ENCODE data around the gene PDE6B. TPM values are rescaled to one million over a fixed set of nuclear protein-coding genes. Genes with fewer than 3 reads are reported as not detected.

Gene PDE6B
- total and polyA plus RNA-seq, 2 of the 13 experiments (the other 11 are each of a cell fraction or from before 2014, with no cell fraction given) = 0.38 to 0.40 TPM

DNA sequence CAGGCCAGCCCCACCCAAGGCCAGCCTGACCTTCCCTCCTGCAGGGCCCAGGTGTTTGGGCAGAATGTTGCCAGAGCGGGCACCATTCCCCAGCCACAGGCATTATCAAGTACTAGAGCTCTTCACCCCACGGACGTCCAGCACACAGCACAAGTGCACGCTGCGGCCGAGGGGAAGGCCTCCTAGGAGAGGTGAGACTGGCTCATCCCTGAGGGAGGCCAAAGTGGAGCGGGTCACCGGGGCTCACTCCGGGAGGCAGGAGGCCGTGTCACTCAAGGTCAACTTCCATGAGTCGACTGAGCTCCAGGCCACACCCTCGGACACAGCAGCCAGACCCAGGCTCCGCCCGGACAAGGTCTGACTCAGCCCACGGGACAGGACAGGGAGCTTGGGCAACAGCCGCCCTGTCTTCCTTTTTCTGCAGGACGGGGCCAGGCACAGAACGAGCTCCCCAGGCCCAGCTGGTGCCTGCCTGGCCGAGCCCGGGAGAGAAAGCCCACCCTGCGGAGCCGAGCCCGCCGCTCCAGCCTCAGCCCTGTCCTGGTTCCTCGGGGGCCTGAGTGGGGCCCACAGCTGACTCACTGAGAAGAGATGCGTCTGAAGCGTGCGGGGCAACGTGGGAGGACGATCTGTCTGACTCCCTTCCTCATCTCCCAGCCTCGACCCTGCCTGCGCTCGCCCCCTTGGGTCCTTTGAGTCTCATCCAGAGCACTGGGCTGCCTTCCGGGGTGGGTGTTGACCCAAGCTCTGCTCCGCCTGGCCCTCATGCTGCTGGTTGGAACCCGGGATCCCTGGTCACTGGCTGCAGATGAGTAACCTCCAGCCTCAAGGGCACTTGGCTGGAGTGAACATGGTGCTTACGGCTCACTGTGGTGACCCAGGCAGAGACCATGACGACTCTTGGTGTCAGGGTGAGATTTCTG lies 61.9 kb downstream of the PDE6B start (continued):
- no peak for TF ChIP-seq RAD21 (CRISPR knock-in tag; IDR thresholded peaks at IDR 0.05)
- TF ChIP-seq, protein P1, sequence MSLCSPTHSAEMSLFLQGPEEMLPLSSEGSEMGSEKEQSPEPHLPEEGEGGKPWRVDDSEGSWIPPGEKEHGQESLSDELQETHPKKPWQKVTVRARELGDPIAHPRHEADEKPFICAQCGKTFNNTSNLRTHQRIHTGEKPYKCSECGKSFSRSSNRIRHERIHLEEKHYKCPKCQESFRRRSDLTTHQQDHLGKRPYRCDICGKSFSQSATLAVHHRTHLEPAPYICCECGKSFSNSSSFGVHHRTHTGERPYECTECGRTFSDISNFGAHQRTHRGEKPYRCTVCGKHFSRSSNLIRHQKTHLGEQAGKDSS (CRISPR knock-in tag; IDR thresholded peaks at IDR 0.05; ENCODE audit: borderline replicate concordance, low read depth) = peak; percentile 52; the same call in 1 of the 2 replicates
- TF ChIP-seq, protein P2, sequence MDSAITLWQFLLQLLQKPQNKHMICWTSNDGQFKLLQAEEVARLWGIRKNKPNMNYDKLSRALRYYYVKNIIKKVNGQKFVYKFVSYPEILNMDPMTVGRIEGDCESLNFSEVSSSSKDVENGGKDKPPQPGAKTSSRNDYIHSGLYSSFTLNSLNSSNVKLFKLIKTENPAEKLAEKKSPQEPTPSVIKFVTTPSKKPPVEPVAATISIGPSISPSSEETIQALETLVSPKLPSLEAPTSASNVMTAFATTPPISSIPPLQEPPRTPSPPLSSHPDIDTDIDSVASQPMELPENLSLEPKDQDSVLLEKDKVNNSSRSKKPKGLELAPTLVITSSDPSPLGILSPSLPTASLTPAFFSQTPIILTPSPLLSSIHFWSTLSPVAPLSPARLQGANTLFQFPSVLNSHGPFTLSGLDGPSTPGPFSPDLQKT (CRISPR knock-in tag; IDR thresholded peaks at IDR 0.05; ENCODE audit: borderline replicate concordance) = no peak
- TF ChIP-seq, protein P3, sequence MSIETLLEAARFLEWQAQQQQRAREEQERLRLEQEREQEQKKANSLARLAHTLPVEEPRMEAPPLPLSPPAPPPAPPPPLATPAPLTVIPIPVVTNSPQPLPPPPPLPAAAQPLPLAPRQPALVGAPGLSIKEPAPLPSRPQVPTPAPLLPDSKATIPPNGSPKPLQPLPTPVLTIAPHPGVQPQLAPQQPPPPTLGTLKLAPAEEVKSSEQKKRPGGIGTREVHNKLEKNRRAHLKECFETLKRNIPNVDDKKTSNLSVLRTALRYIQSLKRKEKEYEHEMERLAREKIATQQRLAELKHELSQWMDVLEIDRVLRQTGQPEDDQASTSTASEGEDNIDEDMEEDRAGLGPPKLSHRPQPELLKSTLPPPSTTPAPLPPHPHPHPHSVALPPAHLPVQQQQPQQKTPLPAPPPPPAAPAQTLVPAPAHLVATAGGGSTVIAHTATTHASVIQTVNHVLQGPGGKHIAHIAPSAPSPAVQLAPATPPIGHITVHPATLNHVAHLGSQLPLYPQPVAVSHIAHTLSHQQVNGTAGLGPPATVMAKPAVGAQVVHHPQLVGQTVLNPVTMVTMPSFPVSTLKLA (IDR thresholded peaks at IDR 0.05) = no peak
- TF ChIP-seq HNF4A (CRISPR knock-in tag; IDR thresholded peaks at IDR 0.05) = peak; percentile 39
- TF ChIP-seq, protein P4, sequence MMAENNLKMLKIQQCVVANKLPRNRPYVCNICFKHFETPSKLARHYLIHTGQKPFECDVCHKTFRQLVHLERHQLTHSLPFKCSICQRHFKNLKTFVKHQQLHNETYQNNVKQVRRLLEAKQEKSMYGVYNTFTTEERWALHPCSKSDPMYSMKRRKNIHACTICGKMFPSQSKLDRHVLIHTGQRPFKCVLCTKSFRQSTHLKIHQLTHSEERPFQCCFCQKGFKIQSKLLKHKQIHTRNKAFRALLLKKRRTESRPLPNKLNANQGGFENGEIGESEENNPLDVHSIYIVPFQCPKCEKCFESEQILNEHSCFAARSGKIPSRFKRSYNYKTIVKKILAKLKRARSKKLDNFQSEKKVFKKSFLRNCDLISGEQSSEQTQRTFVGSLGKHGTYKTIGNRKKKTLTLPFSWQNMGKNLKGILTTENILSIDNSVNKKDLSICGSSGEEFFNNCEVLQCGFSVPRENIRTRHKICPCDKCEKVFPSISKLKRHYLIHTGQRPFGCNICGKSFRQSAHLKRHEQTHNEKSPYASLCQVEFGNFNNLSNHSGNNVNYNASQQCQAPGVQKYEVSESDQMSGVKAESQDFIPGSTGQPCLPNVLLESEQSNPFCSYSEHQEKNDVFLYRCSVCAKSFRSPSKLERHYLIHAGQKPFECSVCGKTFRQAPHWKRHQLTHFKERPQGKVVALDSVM (CRISPR knock-in tag; IDR thresholded peaks at IDR 0.05) = peak; percentile 96
- no peak for TF ChIP-seq FOXK2 (IDR thresholded peaks at IDR 0.05)
- TF ChIP-seq IKZF4 (CRISPR knock-in tag; IDR thresholded peaks at IDR 0.05; ENCODE audit: borderline replicate concordance, low read depth, not compliant biosample characterization) = no peak
- no peak for TF ChIP-seq NFE2 (CRISPR knock-in tag; IDR thresholded peaks at IDR 0.05)
- TF ChIP-seq, protein P5, sequence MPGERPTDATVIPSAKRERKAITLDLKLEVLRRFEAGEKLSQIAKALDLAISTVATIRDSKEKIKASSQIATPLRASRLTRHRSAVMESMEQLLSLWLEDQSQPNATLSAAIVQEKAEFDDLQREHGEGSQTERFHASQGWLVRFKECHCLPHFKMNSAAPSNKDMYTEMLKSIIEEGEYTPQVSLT (CRISPR knock-in tag; IDR thresholded peaks at IDR 0.05; ENCODE audit: borderline replicate concordance, low read depth) = no peak
- no peak for TF ChIP-seq ZNF207 (IDR thresholded peaks at IDR 0.05; ENCODE audit: borderline replicate concordance)
- TF ChIP-seq, protein P6, sequence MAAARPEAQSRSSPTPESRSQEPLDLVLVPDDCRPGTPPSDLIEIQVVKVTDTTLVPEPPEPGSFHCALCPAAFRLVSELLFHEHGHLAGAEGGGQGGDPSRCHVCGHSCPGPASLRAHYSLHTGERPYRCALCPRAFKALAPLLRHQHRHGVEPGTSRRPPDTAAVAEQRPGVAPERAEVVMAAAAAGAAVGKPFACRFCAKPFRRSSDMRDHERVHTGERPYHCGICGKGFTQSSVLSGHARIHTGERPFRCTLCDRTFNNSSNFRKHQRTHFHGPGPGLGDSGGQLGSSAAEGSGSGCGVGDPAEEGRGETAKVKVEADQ (CRISPR knock-in tag; IDR thresholded peaks at IDR 0.05; ENCODE audit: borderline replicate concordance) = peak; percentile 9; the same call in 1 of the 2 replicates
- no peak for TF ChIP-seq NFYB (CRISPR knock-in tag; IDR thresholded peaks at IDR 0.05)
- TF ChIP-seq JUNB (CRISPR knock-in tag; IDR thresholded peaks at IDR 0.05; ENCODE audit: borderline replicate concordance) = no peak
- TF ChIP-seq, protein P7, sequence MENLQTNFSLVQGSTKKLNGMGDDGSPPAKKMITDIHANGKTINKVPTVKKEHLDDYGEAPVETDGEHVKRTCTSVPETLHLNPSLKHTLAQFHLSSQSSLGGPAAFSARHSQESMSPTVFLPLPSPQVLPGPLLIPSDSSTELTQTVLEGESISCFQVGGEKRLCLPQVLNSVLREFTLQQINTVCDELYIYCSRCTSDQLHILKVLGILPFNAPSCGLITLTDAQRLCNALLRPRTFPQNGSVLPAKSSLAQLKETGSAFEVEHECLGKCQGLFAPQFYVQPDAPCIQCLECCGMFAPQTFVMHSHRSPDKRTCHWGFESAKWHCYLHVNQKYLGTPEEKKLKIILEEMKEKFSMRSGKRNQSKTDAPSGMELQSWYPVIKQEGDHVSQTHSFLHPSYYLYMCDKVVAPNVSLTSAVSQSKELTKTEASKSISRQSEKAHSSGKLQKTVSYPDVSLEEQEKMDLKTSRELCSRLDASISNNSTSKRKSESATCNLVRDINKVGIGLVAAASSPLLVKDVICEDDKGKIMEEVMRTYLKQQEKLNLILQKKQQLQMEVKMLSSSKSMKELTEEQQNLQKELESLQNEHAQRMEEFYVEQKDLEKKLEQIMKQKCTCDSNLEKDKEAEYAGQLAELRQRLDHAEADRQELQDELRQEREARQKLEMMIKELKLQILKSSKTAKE (CRISPR knock-in tag; IDR thresholded peaks at IDR 0.05; ENCODE audit: borderline replicate concordance) = 0 out of 2 replicates have a peak, but pooled peaks have one; percentile 51
